H54 (cell line): ENCODE measurements around the gene MARCHF4.

Source experiments
- DNase-seq: peaks from one replicate; pipeline ENCODE4 v3.0.0; 2011; ENCODE audit warnings: low spot score, mixed read lengths; ENCODE audit not compliant: insufficient read length
- FAIRE-seq: peaks from 3 replicates; lab custom pipeline; 2011; peaks lifted over from hg19 to GRCh38; lab: Jason Lieb, UNC
- POLR2A ChIP-seq: IDR thresholded peaks from 2 replicates; pipeline ENCODE4 v1.6.1; 2011; ENCODE audit warnings: low read depth, mild to moderate bottlenecking, low read length

MARCHF4 gene

DNA sequence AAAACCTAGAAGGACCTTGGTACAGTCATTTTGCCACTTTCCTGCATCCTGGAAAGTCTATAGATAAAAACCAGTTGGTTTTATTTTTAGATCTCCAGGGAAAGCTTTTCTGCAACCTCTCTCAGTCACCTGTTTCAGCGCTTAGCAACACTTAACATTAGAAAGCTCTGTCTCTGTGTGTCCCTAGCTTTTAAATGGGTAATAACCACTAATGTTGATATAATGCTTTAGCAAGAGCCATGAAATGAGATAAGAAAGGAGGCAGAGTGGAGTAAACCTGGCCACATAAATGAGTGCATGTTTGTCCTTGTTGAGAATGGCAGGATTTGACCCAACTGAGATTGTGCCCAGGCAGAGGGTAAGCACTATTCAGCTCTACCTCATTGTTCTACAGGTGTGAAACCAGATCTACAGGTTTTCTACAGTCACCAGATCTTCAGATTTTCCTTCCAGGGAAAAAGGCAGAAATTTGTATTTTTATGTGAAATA lies 44.8 kb downstream of the MARCHF4 start:
- DNase-seq (no peak), FAIRE-seq (peak; percentile 41)
- TF ChIP-seq POLR2A: no peak
